ENCODE results near the gene CACNA2D1.

CACNA2D1 gene

DNA sequence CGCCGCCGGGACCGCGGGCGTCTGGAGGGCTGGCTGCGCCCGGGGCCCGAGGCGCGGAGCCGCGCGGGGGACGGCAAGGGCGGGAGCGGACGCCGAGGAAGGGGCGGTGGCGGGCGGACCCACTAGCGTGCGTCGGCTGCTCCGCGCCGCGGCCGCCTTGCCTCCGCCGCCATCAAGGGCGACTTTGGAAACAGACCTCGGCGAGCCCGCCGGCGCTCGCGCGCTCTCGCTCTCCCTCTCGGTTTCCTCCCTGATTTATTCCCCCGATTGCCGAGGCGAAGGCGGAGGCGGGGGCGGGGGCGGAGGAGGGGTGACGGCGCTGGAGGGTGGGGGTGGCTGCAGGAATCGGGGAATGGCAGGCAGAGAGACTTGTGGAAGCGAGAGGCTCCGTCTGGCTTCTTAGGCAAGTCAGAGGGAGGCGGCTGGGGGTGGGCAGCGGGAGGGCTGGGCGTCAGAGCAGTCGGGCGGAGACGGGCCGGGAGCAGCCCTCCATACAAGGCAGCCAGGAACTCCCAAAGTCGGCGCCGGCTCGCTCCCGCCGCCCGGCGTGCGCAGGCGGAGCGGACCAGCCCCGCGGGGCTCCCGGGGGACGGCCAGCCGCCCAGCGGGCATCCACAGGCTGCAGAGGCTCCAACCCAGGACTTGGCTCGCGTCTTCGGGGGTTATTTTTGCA, at the start of gene CACNA2D1:
Gene CACNA2D1 (minus strand): TSS at position 231 of the 673 bp plus-strand sequence.
- peak; percentile 37 for DNase-seq

DNA sequence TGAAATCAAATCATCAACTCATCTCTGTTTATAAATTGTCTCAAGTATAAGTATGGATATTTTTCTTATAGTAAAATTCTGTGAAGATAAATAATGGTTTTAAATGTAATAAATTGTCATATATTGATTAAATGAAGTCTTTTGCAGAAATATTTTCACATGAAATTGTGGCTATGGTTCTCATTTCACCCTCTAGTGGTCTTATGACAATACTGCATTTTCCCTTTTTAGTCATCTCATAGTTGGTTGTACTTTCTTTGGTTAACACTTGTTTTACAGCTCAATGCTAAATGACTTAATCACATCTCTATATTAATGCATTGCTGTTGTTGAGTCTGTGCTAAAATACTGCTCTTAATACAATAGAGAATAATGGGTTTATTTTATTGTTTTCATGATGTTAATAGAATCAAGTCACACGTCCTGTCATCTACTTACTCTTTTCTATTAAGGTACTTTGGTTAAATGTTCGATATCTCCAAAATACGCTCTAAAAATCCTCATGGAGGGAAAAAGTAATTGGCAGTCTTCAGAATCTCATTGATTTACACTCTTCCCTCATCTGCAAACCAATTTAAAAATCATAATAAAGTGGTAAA, 38.0 kb upstream of the CACNA2D1 start:
- no peak for DNase-seq

DNA sequence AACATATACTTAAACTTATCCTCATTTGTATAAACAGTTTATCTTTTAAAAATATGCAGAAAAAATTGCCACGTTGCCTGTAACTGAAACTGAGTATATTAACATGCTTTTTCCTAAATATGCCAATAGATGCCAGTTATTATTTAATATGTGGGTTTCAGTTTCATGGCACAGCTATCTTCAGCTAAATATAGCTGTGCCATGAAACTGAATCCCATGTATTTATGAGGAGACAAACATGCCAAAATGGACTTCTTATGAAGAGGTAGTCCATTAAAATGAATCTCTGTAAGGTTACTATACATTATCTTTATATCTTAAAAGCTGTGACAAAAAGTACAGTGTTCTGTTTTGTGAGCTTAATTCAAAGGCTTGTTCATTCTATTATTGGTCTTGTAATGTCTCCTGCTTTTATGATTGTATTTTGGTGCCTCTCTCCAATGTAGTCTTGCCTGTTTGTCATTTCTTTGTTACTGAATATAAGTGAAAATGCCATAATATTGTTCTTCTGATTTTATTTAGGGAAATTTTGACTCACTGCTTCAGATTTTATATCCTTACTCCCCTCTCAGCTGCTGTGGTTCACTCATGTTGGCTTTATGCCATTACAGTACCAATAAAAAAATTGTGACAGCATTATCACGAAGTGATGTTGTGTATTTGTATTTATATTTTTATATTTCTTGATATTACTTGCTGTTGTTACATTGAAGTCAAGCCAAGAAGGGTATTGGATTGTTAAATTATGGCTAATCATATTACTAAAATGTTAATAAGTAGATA, 34.3 kb upstream of the CACNA2D1 start:
- no peak for DNase-seq

DNA sequence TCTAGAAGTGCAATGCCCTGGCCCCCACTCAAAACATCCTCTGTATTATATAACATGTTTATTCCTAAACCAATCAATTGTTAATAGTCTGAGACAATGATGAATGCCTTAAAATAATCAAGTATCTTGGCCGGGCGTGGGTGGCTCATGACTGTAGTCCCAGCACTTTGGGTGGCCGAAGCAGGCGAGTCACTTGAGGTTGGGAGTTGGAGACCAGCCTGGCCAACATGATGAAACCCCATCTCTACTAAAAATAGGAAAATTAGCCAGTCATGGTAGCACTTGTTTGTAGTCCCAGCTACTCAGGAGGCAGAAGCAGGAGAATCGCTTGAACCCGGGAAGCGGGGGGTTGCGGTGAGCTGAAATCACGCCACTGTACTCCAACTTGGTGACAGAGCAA, 29.4 kb upstream of the CACNA2D1 start:
- no peak for DNase-seq

DNA sequence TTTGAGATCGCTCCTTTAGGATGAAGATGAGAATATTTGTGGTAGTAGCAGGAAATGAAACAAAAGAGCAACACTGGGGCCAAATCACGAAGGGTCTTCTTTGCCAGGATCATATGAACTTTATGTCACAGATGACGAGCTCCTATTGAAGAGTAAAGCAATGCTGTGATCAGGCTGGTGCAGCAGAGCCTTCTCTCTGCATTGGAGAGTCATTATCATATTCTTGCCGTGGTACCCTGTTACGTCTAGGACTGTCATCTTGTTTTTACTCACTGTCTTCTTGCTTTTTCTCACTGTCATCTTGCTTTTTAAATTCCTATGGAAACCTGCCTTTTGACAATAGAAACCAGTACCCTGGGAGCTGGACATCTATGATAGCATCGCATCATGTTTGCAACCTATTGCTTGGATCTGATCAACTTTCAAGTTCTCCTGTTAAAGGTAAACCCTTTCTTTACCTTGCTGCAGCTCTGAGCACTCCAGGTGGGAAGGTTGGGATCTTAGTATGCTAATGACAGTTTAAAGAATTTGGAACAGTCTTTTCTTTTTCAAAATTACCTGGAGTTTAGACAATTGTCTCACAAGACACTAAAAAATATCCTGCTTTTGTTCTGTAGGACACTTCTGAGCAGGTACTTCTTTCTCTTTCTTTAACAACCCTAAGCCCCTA, 27.9 kb upstream of the CACNA2D1 start:
- DNase-seq = no peak

DNA sequence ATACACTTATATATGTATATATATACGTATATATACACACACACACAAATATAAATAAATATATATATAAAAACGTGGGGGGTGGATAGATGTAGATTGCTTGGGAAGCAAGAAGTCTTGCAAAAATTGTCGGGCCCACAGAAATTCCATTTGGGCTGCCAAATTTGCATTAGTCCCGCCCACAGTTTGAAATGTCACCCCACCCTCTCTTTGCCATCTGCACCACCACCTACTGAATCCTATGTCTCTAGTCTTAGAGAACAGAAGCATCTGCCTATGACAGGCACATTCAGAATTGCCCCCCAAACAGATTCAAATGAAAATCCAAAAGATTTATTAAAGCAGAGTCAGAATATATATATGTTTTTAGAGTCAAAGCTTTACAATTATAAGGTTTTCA, 25.6 kb upstream of the CACNA2D1 start:
- no peak for DNase-seq

DNA sequence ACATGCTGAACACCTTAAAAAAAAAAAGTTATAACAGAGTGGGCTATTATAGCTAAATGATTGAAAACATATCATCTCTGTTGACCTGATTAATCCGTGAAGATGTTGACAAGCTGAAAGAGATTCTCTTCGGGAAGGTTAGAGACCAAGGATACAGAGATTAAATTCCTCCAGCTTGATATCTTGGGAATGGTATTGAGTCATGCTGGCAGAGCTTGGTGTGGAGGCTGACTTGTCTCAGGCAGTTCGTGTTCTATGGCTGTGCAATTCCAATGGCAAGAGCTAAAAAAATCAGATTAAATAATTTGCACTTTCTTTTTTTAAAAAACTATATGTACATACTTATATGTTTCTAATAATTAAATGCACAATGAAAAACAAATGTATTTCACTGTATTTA, 24.9 kb upstream of the CACNA2D1 start:
- no peak for DNase-seq

DNA sequence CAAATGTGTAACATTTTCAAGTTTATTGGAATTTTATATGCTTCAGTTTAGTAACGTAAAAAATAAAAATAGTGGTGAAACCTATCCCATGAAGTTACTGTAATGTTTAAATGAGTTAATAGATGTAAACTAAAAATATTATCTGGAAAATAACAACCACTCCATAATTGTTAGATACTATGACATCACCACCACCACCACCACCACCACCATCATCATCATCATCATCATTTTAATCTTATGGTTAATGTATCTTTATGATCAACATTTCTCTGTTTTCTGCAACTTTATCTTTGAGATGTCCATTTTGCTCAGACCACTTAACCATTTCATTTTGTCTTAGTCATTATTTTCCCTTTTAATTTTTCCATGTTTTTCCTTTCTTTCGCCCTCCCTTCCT, 23.4 kb upstream of the CACNA2D1 start:
- DNase-seq = no peak

DNA sequence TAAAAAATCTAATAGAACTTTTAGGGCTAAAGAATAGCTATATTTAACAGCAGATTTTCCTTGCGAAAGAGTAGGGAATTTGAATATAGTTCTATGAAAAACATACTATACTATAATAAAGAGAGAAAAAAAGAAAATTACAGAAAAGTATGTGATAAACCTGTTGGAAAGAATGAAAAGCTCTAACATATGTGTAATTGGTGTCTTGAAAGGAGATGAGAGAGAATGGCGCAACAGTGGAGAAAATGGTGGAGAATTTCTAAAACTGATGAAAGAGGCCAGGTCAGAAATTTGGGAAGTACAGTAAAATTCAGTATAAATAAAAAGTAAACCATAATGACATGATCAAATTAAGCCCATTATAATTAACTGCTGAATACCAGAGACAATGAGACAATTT, 20.8 kb upstream of the CACNA2D1 start:
- no peak for DNase-seq

DNA sequence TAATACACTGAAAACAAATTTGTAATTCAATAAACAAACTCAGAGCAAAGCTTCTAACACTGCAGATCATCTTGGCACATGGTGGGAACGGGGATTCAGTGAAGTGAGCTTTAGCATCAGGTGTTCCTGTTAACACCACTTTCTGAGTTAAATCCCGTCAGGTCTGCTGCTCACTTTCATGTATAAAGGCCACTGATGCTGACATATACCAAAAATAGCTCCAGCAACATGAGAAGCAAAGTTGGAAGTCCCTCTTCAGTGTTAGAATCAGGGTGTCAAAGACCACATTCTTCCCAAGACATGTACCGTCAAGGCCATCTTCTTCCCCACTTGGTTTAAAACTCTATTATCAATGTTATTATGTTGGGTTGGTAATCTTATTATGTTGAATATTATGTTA, 11.7 kb upstream of the CACNA2D1 start:
- no peak for DNase-seq

DNA sequence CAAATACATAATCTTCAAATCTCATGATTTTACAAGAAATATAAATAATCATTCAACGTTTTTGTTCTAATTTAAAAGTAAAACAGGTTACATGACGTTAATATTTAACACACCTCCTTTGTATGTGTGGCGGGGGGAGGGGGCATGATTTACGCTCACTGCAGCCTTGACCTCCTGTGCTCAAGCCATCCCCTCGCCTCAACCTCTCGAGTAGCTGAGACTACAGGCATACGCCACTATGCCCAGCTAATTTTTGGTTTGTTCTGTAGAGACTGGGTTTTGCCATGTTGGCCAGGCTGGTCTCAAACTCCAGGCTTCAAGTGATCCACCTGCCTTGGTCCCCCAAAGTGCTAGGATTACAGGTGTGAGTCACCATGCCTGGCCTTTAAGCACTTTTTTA, 7.2 kb upstream of the CACNA2D1 start:
- no peak for DNase-seq

DNA sequence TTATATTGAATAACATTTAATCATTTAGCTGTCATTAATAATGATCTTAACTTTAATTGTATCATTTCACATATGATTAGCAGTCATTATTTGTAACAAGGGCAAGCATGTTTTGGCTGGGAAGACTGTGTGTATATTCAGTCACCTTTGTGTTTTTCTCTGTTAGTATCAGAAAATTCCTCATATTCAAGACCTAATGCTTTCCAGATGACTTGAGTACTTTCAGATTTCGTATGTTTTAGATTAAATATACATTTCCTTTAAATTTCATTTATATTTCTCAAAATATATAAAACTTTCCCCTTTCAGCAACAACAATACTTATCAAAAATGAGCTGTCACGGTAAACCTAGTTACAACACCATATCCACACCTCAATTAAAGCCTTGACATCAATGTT, 6.3 kb upstream of the CACNA2D1 start:
- DNase-seq = no peak

DNA sequence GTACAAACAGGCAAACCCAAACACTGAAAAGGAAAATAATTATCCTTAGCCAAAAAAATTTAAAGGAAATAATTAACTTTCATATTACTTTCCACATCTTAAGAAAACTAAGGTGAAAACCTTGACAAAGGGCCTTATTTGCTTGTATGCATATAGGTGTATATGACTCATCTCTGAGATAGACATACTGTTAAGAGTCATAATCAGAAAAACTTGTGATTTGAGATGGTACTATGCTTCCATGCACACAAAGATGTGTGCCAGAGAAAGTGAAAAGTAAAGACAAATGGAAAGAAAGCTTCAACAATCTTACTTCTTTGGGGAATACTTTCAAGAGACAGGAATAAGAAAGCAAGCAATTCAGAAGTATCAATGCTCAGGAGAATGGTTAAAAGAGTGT, 3.3 kb upstream of the CACNA2D1 start:
- DNase-seq = no peak

DNA sequence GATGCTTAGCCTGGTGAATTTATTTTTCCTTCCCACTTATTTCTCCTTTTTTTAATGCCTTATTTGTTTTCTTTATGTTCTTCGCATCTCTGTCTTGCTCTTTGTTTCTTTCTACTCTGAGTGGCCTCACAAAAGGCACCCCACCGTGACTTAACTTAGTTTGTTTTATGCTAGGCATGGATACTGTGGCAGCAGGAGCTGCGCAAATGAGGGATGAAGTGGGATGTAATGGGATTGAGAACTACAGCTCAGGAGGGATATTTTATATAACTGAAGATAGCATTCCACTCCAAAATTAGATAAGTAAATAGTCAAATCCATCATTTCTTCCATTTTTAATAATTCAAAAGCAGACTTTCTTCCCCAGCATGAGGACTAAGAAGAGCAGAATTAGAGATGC, 1.7 kb upstream of the CACNA2D1 start:
- no peak for DNase-seq

DNA sequence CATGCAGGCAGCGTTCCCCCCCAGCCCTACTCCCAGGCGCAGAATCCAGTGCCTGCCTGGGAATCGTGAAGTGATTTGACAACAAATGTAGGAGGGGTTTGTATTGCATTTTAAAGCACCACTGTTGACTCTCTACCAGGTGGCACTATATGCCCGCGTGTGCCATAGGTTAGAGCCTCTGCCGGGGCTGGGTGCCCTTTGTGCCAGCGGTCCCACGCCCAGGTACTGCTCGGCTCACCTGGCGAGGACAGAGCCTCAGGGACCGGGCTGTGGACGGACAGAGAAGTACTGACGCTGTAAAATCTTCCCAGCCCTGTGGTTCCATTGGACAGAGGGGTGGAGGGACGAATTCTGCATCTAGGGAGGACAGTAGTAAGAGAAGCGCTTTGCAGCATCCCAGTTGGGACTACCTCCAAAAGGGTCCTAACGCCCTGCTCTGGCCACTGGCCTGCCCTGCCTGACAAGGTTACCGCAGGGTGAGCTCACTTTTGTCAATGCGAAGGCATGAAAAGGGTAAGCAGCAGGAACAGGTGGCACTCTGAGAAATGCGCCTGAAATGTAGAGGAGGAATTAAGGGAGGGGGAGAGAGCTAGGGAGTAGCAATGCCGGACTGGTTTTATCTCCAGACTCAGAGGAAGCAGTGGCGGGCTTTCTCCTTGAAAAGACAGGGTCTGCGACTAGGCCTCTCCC, 788 bp upstream of the CACNA2D1 start:
- DNase-seq = no peak

DNA sequence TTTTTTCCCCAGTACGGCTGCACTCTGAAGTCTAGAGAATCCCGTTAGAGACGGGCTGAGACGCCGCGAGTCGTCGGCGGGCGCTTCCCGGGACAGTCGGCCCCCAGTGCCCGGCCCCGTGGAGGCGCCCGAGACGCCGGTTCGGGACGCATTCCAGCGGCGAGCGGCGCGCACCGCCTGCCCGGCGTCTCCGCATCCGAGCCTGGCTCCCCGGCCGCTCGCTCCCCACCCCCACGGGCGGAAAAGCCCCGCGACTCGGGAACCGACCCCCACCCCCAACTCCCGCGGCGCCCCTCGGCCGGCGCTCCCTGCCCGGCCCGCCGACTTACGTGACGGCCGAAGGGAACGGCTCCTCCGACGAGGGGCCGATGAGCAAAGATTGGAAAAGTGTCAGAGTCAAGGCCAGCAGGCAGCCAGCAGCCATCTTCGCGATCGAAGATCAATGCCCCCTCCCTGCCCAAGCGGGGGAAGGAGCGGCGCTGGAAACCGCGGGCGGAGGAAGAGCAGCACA, 486 bp downstream of the CACNA2D1 start:
- DNase-seq = no peak

DNA sequence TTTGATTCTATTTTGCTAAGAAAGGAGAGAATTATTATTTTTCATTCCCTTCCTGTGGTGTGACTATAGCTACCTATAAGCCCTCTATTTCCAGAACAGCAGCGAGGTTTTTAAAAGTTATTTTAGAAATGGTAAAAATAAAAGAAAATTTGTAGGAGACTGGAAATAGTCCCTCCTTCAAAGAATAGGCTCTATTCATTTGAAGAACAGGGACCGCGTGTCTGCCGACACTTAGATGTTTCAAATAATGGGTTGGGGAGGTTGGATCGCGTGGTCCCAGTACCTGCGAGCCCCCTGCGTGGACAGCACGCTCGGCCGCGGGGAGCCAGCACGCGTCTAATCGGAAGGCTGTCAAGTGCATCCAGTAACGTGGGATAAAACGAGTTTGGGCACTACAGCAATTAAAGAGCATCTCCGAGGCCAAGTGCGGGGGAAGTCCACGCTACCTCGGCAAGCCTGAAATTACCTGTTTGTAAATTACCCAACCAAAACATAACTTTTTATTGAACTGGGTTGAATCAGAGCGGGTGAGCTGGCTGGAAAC, 1.0 kb downstream of the CACNA2D1 start:
- no peak for DNase-seq

DNA sequence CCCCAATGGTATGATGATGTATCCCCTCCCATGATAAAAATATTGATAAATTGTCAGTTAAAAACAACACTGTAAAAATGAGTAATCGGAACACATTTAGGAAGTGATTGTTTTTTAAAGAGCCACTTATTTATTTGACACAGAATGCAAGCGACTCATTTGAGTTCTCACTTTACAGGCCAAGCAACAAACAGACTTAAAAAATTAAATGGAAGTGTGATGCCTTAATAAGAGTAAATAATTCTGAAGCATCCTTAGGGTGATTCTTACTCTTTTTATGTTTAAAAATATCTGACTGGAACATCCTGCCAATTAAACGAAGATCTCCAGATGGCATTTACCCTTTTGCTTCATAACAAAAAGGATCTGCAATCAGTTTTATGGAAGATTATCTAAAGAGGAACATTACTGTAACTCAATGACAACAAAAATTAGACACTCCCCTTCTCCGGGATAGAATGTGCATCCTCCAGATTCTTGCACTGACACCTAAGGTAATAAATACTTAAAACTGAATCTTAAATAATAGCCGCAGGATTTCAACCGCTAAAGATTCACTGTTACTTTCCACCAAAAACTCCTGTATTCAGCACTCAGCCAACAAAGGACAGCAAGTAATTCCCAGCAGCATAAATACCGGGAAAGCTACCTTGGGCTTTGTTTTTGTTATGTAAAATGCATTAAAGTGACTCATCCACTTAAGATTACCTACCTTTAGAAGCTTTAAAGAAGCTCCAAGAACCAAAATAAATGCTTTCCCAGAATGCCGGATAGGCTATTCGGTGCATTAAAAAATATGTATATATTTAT, 1.7 kb downstream of the CACNA2D1 start:
- DNase-seq = no peak

DNA sequence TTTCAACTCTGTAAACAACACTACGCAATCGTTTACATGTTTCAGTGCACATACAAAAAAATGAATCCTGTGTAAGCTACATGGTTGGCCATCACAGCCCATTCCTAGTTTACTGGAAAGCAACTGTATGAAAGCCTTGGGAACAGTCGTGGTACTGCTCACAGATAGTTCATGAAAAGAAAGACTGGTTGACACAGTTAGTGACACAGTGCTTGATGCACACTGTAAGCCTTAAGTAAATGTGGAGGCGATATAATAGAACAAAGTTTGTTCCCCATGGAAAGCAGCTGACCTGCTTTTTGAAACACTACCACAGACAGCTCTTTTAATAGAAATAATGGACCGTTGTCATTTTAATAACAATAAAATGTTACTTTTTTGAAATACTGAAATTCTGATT, 5.1 kb downstream of the CACNA2D1 start:
- DNase-seq = no peak

DNA sequence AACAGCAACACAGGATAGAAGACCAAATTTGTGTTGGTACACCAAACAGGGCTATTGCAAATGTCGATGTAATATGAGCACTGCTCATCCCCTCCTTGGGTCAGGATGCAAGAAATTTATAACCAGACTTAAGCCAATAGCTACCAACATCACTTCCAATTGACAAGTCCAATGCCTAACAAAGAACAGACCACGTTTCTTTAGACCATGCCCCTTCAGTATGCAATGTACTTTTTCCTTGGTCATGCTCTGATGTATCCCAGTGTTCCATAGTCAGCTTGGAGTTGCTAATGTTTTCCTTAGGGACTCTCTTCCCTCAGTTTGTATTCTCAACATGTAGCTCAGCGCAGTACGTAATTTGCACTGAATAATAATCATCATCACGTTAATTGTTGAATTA, 7.8 kb downstream of the CACNA2D1 start:
- no peak for DNase-seq

DNA sequence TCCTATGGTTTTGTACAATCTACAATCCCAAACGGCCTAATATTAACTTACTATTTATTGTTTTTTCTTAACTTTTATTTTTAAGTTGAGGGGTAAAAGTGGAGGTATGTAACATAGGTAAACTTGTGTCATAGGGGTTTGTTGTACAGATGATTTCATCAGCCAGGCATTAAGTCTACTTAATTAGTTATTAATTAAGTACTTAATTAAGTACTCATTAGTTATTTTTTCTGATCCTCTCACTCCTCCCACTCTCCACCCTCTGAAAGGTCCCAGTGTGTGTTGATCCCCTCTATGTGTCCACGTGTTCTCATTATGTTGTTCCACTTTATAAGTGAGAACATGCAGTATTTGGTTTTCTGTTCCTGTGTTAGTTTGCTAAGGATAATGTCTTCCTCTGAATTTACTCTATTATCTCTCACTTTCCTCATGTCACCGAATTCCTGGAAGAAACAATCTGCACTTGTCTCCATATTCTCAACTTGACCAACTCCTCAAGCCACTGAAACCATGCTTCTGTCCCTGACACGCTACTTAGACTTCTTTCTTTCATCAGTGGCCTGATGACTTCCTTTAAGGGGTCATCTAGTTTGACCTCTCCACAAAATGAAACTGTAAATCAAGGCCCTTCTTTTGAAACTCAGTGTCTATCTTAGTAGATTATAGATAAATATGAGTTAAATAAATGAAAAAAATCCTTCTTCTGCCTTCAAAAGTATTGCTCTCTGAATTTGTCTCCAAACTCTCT, 9.1 kb downstream of the CACNA2D1 start:
- no peak for DNase-seq
